GM21786 (cell line): ENCODE results near the gene SRSF3.
"Not testable (repeated sequence)": the region's sequence is repeated elsewhere in the genome, so short reads cannot be mapped to it uniquely, and the experiment has no call there.

Source experiments
- ATAC-seq: cut with Tn5 transposase; IDR thresholded peaks from one replicate; pipeline ENCODE4 v1.9.1; 2021; ENCODE audit not compliant: unreplicated experiment

Gene SRSF3

GRCh38 chr6:36574679-36575078, 19.5 kb upstream of the SRSF3 start:
- no peak for ATAC-seq

DNA sequence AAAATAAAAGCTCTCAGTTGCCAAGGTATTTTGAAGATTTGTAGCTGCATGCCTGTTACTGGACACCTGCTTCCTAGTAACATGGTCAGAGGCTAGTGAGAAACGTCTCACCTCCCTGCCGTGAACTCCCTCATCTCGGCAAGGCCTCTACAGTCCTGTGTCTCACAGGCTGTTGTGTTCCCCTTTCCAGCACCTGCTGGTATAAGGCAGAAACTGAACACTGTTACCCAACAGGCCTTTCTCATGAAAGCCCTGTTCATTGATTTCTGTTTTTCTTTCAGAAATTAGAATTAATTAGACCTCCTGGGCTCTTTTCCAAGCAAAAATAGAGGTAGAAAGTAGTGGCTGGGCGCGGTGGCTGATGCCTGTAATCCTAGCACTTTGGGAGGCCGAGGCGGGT, 17.6 kb upstream of the SRSF3 start:
- ATAC-seq, result no peak

- ATAC-seq, result no peak
Measured at GRCh38 chr6:36577301-36577700, 16.9 kb upstream of the SRSF3 start.

GRCh38 chr6:36578030-36578429, 16.1 kb upstream of the SRSF3 start:
- no peak for ATAC-seq

DNA sequence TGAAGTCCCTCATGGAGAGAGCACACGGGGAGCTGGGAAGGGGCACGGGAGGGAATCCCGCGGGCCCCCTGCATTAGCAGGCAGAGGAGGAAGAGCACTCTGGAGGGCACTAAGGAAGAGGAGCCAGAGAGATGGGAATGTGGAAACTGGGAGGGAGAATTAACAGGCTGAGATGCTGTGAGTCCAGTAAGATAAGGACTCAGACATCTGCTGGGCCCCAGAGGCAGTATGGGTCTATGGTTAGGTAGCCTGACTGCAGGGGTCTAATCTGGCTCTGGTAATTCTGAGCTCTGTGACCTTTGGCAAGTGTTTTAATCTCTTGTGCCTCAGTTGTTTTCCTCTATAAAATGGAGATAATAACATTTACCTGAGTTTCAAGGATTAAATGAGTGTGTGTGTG, 15.7 kb upstream of the SRSF3 start:
- no peak for ATAC-seq

- no peak for ATAC-seq
Measured at GRCh38 chr6:36580184-36580526, 14.0 kb upstream of the SRSF3 start.

DNA sequence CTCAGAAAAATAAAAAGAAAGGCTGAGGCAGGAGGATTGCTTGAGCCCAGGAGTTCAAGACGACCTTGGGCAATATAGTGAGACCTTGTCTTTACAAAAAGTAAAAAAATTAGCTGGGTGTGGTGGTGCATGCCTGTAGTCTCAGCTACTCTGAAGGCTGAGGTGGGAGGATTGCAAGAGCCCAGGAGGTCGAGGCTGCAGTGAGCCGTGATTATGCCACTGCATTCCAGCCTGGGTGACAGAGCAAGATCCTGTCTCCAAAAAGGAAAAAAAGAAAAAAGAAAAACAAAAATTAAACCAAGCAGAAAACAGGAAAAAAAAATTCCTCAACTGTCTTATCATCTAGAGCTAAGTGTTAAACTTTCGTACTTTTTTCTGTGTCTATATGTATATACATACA, 12.4 kb upstream of the SRSF3 start:
- no peak for ATAC-seq

DNA sequence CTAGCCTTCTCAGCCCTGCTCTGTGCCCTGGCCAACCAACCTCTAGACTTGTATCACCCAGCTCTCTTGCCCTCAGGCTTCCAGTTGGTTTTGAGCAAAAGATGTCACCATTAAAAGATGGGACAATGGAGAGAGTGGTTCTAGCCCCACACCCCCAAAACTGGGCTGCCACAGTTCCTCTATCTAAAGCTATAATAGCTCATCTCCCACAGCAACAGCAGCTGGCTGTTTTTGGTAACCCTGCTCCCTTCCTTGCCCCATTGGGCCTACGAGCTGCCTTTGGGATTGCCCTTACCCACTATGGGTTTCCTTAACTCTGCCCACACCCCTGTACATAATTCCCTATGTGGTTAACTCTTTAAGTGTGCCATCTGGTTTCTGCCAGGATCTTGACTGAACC, 7.6 kb upstream of the SRSF3 start:
- no peak for ATAC-seq

GRCh38 chr6:36589025-36589400, 5.1 kb upstream of the SRSF3 start:
- ATAC-seq, result not testable (repeated sequence)

GRCh38 chr6:36590237-36590636, 3.9 kb upstream of the SRSF3 start:
- ATAC-seq, result no peak

- ATAC-seq, result no peak
Measured at GRCh38 chr6:36592221-36592655, 1.9 kb upstream of the SRSF3 start.

GRCh38 chr6:36593569-36594028, 563 bp upstream of the SRSF3 start:
- peak; percentile 11 for ATAC-seq

- no peak for ATAC-seq
Measured at GRCh38 chr6:36594816-36595643, 868 bp downstream of the SRSF3 start.

DNA sequence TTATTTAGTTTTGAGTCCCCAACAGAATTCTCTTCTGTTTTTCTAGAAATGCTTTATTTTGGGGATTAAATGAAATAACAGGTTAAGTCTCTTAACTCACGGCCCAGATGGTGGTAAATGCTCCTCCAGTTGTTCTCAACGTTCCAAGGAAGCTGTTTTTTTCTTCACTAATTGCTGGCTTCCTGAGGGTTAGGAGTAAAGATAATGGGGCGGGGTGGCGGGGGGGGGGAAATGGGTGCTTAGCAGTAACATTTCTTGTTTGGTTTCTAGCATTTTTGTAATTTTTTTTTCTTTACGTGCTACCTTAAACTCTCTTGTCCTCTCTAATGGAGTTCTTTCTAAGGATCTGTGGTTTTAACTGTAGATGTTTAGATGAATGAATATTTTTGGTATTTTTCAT, 2.2 kb downstream of the SRSF3 start:
- no peak for ATAC-seq

DNA sequence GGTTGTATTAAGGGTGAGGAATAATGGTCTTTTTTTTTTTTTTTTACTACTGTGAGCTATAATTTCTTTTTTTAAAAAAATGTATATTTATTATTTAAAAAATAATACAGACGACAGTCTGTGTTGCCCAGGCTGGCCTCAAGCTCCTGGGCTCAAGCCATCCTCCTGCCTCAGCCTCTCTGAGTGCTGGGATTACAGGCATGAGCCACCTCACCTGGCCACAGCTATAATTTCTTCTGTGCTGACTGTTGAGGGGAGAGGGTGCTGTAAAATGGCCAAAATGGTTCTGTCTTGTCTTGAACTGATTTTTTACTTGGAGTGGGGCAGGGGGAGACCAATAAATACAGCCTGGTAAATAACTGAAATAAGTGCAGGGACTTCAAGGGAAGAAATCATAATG, 3.6 kb downstream of the SRSF3 start:
- no peak for ATAC-seq

- ATAC-seq, result no peak
Measured at GRCh38 chr6:36598326-36598725, 4.2 kb downstream of the SRSF3 start.

DNA sequence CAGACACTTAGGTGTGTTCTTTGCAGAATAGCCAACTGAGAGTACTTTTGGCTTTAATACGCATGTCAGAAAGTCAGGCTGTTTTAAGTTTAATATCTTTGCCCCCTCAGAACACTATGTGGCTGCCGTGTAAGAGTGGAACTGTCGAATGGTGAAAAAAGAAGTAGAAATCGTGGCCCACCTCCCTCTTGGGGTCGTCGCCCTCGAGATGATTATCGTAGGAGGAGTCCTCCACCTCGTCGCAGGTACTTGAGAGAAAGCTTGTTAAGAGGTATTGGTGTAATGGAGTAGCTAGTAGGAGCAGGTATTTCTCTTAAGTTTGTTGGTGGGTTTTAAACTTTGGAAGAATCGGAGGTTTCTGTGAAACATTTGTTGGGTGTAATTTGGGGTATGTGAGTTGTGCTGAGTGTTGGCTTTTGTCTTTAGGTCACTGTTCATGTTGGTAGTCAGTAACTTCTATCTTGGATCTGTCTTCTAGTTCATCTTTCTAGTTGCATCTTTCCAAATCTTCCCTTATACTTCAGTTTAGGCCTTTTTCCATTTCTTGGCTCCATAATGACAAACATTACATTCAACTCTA, 4.7 kb downstream of the SRSF3 start:
- no peak for ATAC-seq

DNA sequence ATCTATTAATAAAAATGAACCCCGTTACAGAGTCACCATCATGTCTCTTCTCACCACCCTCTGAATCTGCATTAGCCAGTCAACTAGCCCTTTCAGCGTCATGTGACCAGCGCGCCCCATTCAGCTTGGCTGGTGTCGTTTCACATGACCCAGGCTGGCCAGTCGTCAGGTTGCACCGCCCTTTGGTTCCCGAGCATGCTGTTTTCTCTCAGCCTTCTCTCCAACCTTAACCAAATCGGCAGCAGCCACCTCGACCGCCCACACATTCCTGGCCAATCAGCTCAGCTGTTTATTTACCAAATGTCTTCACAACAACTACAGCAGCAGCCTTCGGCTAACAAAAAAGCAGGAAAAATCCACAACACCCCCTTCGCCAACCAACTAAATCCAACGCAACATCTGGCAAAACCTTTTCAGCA, 5.6 kb downstream of the SRSF3 start:
- ATAC-seq, result no peak

DNA sequence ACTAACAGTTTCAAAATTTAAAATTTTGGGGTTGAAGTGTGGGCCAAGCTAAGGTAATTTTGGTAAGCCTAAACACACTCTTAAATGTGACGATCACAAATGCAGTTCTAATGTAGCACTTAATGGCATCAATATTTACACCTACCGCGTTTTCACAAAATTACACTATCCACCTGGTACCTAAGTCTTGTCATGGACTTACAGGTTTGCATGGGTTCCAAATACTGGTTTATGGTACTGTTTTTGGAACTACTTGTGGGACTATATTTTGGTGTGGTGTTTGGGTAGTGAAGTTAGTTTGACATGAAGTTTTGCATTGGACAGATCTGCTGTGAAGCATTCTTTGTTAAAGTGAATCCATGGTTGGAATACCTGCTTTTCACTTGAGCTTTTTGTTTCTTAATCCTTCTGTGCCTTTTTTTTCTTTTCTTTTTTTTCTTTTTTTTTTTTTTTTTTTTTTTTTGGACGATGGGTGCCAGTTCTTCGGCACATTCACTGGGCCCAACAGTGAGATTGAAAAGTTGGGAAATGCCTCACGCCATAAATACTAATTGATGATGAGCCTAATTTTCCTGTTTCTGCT, 6.5 kb downstream of the SRSF3 start:
- ATAC-seq, result no peak

- ATAC-seq, result not testable (repeated sequence)
Measured at GRCh38 chr6:36601818-36602217, 7.7 kb downstream of the SRSF3 start.

GRCh38 chr6:36603222-36604089, 9.3 kb downstream of the SRSF3 start:
- ATAC-seq, result no peak
